ENCODE data around the gene WDR45B. TPM values are rescaled to one million over a fixed set of nuclear protein-coding genes. Genes with fewer than 3 reads are reported as not detected.

The WDR45B gene
- total RNA-seq, 1 donor from 2014 or later, result 88.2 TPM

DNA sequence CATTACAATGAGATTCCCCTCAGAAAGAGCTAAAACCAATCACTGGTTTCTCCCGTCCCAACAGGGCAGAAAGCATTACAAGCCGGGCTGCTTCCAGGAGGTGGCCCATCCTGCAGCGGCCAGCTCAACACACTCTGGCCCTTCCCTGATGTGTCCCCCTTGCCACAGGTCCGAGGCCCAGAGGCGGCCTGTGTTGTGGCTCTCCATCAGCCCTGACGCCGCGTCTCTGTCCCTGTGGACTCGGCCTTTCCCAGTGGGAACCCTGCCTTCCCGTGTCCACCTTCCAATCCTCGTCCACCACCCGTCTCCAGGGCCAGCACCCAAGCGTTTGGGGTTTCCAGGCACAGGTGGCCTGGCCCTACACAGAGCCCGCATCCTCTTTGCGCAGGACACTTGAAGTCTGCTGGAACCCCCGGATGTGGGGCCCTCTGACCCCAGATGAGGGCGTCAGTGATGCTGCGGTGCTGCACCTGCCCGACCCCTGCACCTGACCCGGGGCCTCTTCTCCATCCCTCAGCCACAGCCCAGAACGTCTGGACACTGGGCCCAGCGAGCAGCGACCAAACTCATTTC is 29.2 kb upstream of the WDR45B start:
- no peak for DNase-seq (ENCODE audit: low read depth)

DNA sequence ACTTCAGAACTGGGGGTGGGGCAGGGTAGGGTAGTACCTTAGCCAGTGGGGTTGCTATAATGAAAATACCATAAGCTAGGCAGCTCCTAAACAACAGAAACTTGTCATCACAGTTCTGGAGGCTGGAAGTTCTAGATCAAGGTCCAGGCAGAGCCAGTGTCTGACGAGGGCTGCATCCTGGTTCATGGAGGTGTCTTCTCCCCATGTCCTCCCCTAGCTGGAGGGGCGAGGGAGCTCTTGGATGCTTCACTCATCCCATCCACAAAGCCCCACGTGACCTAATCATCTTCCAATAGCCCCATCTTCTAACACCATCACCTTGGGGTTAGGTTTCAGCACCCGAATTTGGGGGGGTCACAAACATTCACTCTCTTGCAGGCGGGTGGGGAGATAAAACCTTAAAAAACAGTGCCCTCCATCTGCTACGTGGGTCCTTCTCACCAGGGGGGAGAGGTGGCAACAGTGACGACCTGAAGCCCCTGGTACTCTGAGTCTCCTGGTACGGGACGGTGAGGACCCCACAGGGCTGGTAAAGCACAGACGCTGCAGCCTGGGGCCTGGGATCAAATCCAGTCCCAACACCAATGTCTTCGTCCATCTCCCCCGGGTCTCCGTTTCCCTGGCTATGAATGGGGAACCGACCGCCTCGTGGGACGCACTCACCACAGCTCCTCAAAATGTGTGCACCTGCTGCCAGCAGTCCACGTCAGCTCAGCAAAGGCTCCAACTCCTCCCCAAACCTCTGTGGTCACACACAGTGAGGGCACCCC is 27.4 kb upstream of the WDR45B start:
- DNase-seq (ENCODE audit: low read depth), result peak; percentile 40

GRCh38 chr17:82674656-82675475 is 26.6 kb upstream of the WDR45B start:
- peak; percentile 67 for DNase-seq (ENCODE audit: low read depth)

DNA sequence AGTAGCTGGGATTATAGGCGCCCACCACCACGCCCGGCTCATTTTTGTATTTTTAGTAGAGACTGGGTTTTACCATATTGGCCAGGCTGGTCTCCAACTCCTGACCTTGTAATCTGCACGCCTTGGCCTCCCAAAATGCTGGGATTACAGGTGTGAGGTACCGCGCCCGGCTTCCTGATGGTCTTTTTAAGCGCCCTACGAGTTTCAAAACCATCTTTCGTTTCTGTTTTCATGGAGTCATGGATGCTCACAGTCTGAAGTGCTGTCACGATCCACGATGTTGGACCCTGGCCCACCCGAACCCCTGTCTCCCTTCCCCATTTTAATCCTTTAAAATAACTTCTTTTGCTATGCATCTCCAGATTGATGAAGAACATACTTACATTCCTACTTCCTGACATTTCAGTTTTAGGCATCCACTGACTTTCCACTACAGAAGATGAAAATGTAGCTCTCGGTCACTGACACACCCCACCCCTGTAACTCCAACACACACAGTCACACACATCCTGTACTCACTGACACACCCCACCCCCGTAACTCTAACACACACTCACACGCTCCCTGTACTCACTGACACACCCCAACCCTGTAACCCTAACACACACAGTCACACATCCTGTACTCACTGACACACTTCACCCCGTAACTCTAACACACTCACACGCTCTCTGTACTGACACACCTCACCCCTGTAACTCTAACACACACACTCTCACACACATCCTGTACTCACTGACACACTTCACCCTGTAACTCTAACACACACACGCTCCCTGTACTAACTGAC is 22.6 kb upstream of the WDR45B start:
- no peak for DNase-seq (ENCODE audit: low read depth)

- DNase-seq (ENCODE audit: low read depth), result peak; percentile 58
Measured at GRCh38 chr17:82668631-82669099, 20.4 kb upstream of the WDR45B start.

- no peak for DNase-seq (ENCODE audit: low read depth)
Measured at GRCh38 chr17:82668024-82668630, 19.9 kb upstream of the WDR45B start.

GRCh38 chr17:82667668-82668000 is 19.4 kb upstream of the WDR45B start:
- DNase-seq (ENCODE audit: low read depth), result no peak

GRCh38 chr17:82666931-82667667 is 18.9 kb upstream of the WDR45B start:
- no peak for DNase-seq (ENCODE audit: low read depth)

DNA sequence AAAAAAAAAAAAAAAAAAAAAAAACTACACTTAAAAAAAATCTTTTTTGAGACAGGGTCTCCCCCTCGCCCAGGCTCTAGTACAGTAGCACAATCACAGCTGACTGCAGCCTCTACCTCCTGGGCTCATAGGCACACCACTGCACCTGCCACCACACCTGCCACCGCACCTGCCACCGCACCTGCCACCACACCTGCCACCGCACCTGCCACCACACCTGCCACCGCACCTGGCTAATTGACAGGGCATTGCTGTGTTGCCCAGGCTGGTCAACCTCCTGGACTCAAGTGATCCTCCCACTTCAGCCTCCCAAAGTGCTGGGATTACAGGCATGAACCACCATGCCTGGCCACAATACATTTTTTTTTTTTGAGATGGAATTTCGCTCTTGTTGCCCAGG is 17.6 kb upstream of the WDR45B start:
- no peak for DNase-seq (ENCODE audit: low read depth)

DNA sequence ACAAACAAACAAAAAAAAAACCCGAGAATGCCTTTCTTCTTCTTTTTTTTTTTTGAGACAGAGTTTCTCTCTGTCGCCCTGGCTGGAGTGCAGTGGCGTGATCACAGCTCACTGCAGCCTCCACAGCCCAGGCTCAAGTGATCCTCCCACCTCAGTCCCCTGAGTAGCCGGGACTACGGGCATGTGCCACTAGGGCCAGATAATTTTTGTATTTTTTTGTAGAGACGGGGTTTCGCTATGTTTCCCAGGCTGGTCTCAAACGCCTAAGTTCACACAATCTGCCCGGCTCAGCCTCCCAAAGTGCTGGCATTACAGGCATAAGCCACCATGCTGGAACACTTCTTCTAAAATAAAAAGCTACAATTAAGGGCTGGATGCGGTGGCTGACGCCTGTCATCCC is 17.0 kb upstream of the WDR45B start:
- DNase-seq (ENCODE audit: low read depth), result no peak

GRCh38 chr17:82664701-82665182 is 16.5 kb upstream of the WDR45B start:
- no peak for DNase-seq (ENCODE audit: low read depth)

- DNase-seq (ENCODE audit: low read depth), result no peak
Measured at GRCh38 chr17:82664276-82664575, 16.0 kb upstream of the WDR45B start.

GRCh38 chr17:82663381-82664275 is 15.4 kb upstream of the WDR45B start:
- DNase-seq (ENCODE audit: low read depth), result no peak

- DNase-seq (ENCODE audit: low read depth), result no peak
Measured at GRCh38 chr17:82662711-82663261, 14.5 kb upstream of the WDR45B start.

- DNase-seq (ENCODE audit: low read depth), result no peak
Measured at GRCh38 chr17:82661717-82662683, 13.8 kb upstream of the WDR45B start.

GRCh38 chr17:82659886-82660285 is 11.6 kb upstream of the WDR45B start:
- no peak for DNase-seq (ENCODE audit: low read depth)

DNA sequence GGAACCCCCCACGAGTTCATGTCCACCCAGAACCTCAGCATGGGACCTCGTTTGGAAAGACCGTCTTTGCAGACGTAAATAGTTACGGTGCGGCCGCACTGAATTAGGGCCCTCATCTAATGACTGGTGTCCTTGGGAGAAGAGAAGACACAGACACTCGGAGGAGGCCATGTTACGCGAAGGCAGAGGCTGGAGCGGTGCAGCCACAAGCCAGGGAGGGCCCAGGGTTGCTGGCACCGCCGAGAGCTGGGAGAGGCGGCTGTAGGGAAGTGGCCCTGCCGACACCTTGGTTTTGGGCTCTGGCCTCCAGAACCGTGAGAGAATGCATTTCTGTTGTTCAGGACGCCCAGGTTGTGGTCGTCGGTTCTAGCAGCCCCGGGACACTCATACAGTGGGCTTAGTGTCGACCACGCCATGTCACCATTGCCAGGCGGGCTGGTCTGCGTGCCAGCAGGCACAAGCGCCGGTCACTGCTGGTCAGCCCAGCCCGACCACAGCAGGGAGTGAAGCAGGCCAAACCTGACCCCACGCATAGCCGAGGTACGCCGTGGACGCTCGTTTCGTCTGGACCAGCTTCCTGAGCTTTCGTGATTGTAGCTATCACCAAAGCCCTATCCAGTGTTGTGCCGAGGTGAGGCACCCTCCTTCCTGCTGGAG is 10.7 kb upstream of the WDR45B start:
- no peak for DNase-seq (ENCODE audit: low read depth)
